ENCODE results near the gene SLC16A6. TPM values are rescaled to one million over a fixed set of nuclear protein-coding genes. Genes with fewer than 3 reads are reported as not detected.
A peak's percentile ranks its signal among the peaks of the same experiment; 100 is the strongest.
"Not testable (repeated sequence)": the region's sequence is repeated elsewhere in the genome, so short reads cannot be mapped to it uniquely, and the experiment has no call there.

The SLC16A6 gene
- total RNA-seq, 6 experiments from 2014 or later: 0.12 to 0.56 (median 0.38) TPM

DNA sequence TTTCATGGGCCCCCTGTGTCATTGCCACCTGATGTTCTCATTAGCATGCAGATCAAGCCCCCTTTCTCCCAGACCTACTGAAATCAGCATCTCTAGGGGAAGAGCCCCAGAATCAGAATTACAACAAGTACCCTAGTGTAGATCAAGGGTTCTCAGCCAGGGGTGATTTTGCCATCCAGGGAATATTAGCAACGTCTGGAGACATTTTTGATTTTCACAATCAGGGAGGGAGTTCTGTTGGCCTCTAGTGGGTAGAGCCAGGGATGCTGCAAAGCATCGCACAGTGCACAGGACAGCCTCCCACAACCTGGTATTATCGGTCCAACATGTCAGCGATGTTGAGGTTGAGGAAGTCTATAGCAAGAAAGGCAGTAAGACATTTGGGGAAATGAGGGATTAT lies 35.8 kb downstream of the SLC16A6 start:
- no peak overlapping the region for H3K4me3 Mint-ChIP-seq
- no peak overlapping the region for H3K27ac Mint-ChIP-seq
- peaks cover 2% of the 10 kb centered on the region; the same call in 1 of the 2 replicates for H3K27me3 Mint-ChIP-seq (ENCODE audit: insufficient read depth)
- H3K9me3 Mint-ChIP-seq: no peaks in the 10 kb centered on the region
- peaks cover 15% of the 10 kb centered on the region for H3K36me3 Mint-ChIP-seq (ENCODE audit: low read depth)
- peaks cover 15% of the 10 kb centered on the region for H3K4me1 Mint-ChIP-seq (ENCODE audit: low read depth)
- no peak for DNase-seq
- TF ChIP-seq, protein P1, sequence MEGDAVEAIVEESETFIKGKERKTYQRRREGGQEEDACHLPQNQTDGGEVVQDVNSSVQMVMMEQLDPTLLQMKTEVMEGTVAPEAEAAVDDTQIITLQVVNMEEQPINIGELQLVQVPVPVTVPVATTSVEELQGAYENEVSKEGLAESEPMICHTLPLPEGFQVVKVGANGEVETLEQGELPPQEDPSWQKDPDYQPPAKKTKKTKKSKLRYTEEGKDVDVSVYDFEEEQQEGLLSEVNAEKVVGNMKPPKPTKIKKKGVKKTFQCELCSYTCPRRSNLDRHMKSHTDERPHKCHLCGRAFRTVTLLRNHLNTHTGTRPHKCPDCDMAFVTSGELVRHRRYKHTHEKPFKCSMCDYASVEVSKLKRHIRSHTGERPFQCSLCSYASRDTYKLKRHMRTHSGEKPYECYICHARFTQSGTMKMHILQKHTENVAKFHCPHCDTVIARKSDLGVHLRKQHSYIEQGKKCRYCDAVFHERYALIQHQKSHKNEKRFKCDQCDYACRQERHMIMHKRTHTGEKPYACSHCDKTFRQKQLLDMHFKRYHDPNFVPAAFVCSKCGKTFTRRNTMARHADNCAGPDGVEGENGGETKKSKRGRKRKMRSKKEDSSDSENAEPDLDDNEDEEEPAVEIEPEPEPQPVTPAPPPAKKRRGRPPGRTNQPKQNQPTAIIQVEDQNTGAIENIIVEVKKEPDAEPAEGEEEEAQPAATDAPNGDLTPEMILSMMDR (IDR thresholded peaks at IDR 0.05): no peak

DNA sequence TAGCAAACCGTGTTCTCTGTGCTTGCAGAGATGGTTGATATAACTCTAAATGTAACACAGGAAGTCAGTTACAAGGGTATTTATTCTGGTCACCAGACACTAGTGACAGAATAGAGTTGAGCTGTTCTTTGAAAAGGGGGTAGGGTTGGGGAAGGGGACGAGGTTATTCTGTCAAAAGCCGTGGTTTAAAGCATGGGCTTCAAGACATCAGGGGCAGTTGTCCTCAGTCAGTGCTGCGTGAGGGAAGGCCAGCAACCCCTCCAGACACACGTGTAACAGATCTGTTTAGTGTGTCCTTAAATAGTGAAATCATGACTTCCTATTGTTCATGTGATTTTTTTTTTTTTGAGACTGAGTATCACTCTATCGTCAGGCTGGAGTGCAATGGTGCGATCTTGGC lies 37.5 kb downstream of the SLC16A6 start:
- not testable (repeated sequence) for H3K4me3 Mint-ChIP-seq; H3K27me3 Mint-ChIP-seq (ENCODE audit: insufficient read depth); H3K27ac Mint-ChIP-seq; DNase-seq; H3K9me3 Mint-ChIP-seq
- peaks cover 20% of the 10 kb centered on the region for H3K36me3 Mint-ChIP-seq (ENCODE audit: low read depth)
- H3K4me1 Mint-ChIP-seq (ENCODE audit: low read depth): peaks cover 11% of the 10 kb centered on the region

DNA sequence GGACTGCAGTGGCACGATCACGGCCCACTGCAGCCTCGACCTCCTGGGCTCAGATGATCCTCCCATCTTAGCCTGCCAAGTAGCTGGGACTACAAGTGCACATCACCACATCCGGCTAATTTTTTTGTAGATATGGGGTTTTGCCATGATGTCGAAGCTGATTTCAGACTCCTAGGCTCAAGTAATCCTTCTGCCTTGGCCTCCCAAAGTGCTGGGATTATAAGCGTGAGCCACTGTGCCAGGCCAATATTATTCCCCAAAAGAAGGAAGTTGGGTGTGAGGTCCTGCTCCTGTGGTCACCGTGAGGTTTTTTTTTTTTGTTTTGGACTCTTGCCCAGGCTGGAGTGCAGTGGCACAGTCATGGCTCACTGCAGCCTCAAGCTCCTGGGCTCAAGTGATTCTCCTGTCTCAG lies 41.6 kb downstream of the SLC16A6 start:
- DNase-seq: no peak
- Mint-ChIP-seq H3K36me3 (ENCODE audit: low read depth) (peaks cover 14% of the 10 kb centered on the region; the same call in 1 of the 2 replicates), H3K27me3 (ENCODE audit: insufficient read depth) (peaks cover 3% of the 10 kb centered on the region; the same call in 1 of the 2 replicates), H3K9me3 (no peaks in the 10 kb centered on the region), H3K4me1 (ENCODE audit: low read depth) (peaks cover 21% of the 10 kb centered on the region), H3K4me3 (peak overlapping the region; percentile 89), H3K27ac (peak overlapping the region; percentile 53)
- TF ChIP-seq, protein P1 (IDR thresholded peaks at IDR 0.05): no peak

DNA sequence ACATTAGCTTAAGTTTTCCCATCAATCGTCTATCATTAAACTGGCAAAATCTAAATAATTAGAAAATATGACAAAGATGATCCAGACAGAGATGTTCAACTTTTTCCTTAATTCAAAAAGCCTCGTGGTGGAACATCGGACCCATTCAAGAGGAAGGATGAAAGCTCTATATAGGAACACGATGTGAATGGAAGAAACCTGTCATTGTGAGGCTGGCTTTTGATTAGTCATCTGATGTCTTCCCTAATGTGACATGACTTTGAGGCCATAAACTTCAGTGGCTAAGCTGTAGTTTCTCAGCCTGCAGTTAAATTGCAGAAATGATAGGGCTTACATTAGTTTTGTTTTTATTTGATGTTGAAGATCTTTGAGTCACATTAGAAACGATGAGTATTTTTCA lies 42.0 kb downstream of the SLC16A6 start:
- H3K36me3 Mint-ChIP-seq (ENCODE audit: low read depth): peaks cover 10% of the 10 kb centered on the region; the same call in 1 of the 2 replicates
- H3K4me3 Mint-ChIP-seq: peak overlapping the region; percentile 89
- TF ChIP-seq, protein P1 (IDR thresholded peaks at IDR 0.05): no peak
- peak overlapping the region; percentile 98 for H3K27ac Mint-ChIP-seq
- peaks cover 21% of the 10 kb centered on the region for H3K4me1 Mint-ChIP-seq (ENCODE audit: low read depth)
- no peaks in the 10 kb centered on the region for H3K9me3 Mint-ChIP-seq
- DNase-seq: no peak
- H3K27me3 Mint-ChIP-seq (ENCODE audit: insufficient read depth): peaks cover 3% of the 10 kb centered on the region; the same call in 1 of the 2 replicates

DNA sequence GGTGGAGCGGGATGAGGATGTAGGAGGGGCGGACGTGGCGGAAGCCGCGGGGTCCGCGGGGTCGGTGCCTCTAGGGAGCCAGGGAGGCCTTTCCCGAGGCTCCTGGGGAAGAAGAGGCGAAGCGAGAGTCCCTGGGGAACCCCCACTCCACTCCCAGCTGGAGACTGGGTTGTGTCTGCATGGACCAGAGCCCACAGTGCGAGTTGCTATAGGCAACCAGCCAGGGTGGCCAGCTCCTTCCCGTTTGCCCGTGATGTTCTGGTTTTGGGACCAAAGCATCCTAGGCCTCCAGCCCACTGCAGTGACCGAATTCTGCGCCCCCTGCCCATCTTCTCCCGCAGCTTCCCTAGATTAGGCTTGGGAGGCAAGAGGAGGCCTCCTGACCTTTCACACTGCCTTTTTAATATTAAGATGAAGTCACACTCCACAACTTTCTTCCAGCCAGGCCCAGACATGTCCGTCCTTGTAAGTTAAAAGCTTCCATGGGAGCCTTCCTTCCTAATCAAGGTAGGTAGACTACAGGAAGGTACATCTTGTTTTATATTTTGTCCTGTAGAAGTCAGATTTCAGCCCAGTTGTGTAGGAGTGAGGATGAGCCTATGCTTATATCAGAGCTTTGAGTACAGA lies 42.6 kb downstream of the SLC16A6 start:
- H3K36me3 Mint-ChIP-seq (ENCODE audit: low read depth): peaks cover 10% of the 10 kb centered on the region; the same call in 1 of the 2 replicates
- peak overlapping the region; percentile 98 for H3K27ac Mint-ChIP-seq
- H3K4me1 Mint-ChIP-seq (ENCODE audit: low read depth): peaks cover 21% of the 10 kb centered on the region
- no peaks in the 10 kb centered on the region for H3K9me3 Mint-ChIP-seq
- peaks cover 3% of the 10 kb centered on the region; the same call in 1 of the 2 replicates for H3K27me3 Mint-ChIP-seq (ENCODE audit: insufficient read depth)
- TF ChIP-seq, protein P1 (IDR thresholded peaks at IDR 0.05): no peak
- DNase-seq: peak; percentile 55
- peak overlapping the region; percentile 89 for H3K4me3 Mint-ChIP-seq

DNA sequence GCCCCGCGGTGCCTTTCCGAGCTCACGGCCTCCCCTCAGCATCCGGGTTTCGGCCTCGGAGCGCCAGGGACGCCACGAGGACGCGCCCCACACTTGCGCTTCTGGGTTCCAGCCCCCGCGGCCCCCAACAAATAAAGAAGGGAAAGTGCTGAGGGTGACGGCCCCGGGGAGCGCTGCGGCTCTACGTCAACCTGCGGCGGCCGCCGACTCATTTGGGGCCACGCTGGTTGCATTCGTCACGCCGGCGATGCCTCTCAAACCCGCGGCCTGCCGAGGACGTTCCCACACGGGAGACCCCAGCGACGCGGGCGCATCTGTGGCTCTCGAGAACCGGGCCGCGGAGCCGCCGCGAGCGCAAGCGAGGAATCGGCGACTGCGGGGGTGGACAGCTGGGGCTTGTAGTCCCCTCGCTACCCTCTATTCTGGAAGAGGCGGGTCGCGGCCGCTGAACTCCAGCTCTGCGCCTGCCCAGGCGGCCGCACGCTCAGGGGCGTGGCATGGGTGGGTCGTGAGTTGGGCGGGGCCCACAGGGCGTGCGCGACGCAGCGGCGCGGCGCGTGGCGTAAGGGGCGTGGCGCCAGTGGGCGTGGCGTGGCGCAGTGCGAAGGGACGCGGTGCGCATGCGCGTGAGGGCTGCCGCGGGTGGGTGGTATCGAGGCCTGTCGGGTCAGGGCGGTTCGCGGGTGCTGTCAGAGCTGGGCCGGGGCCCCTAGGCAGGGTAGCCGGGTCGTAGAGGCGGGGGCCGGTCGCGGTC lies 43.3 kb downstream of the SLC16A6 start, which contains the start of gene AMZ2:
Gene AMZ2, plus strand, starts transcription at position 599 of the 754 bp plus-strand sequence. CDS start 2,145 bp downstream, outside the sequence.
- Mint-ChIP-seq H3K4me3 (peak within 1 kb of the TSS; percentile 89), H3K36me3 (ENCODE audit: low read depth) (peaks cover 10% of the 10 kb centered on the region; the same call in 1 of the 2 replicates), H3K27ac (peak within 1 kb of the TSS; percentile 98), H3K4me1 (ENCODE audit: low read depth) (peaks cover 21% of the 10 kb centered on the region), H3K27me3 (ENCODE audit: insufficient read depth) (peaks cover 3% of the 10 kb centered on the region; the same call in 1 of the 2 replicates), H3K9me3 (no peaks in the 10 kb centered on the region)
- peak; percentile 86 for DNase-seq
- TF ChIP-seq, protein P1 (IDR thresholded peaks at IDR 0.05): no peak

Measured in HFFc6 (cell line).